Fibroblast of skin of left biceps (primary cell): Measurements from ENCODE around the gene NDUFS5.
"Not testable (repeated sequence)": the region's sequence is repeated elsewhere in the genome, so short reads cannot be mapped to it uniquely, and the experiment has no call there.

Experiments used
- DNase-seq, 2 experiments: peaks; one replicate each; pipeline ENCODE4 v3.0.0-alpha.2; 2013; ENCODE audit warnings: low read depth in 2 of 2

NDUFS5 gene

GRCh38 chr1:39063775-39064174 lies 37.6 kb downstream of the NDUFS5 start:
- DNase-seq = no peak

GRCh38 chr1:39065542-39065941 lies 39.4 kb downstream of the NDUFS5 start:
- DNase-seq = no peak

GRCh38 chr1:39068227-39068626 lies 42.1 kb downstream of the NDUFS5 start:
- not testable (repeated sequence) for DNase-seq

GRCh38 chr1:39071557-39071956 lies 45.4 kb downstream of the NDUFS5 start:
- not testable (repeated sequence) for DNase-seq

GRCh38 chr1:39076127-39076798 lies 50.1 kb downstream of the NDUFS5 start:
- no peak for DNase-seq

GRCh38 chr1:39076799-39077148 lies 50.6 kb downstream of the NDUFS5 start:
- no peak for DNase-seq

- DNase-seq = no peak
Measured at GRCh38 chr1:39080269-39080826, 54.2 kb downstream of the NDUFS5 start.

GRCh38 chr1:39080831-39081270 lies 54.7 kb downstream of the NDUFS5 start:
- DNase-seq = no peak

- no peak for DNase-seq
Measured at GRCh38 chr1:39081271-39082009, 55.3 kb downstream of the NDUFS5 start.

- no peak for DNase-seq
Measured at GRCh38 chr1:39082010-39082799, 56.1 kb downstream of the NDUFS5 start.

GRCh38 chr1:39082811-39083576 lies 56.8 kb downstream of the NDUFS5 start:
- no peak for DNase-seq

- DNase-seq = no peak
Measured at GRCh38 chr1:39084191-39084590, 58.0 kb downstream of the NDUFS5 start.
